Measurements from ENCODE around the gene TOX2.

Gene TOX2, protein sequence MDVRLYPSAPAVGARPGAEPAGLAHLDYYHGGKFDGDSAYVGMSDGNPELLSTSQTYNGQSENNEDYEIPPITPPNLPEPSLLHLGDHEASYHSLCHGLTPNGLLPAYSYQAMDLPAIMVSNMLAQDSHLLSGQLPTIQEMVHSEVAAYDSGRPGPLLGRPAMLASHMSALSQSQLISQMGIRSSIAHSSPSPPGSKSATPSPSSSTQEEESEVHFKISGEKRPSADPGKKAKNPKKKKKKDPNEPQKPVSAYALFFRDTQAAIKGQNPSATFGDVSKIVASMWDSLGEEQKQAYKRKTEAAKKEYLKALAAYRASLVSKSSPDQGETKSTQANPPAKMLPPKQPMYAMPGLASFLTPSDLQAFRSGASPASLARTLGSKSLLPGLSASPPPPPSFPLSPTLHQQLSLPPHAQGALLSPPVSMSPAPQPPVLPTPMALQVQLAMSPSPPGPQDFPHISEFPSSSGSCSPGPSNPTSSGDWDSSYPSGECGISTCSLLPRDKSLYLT

DNA sequence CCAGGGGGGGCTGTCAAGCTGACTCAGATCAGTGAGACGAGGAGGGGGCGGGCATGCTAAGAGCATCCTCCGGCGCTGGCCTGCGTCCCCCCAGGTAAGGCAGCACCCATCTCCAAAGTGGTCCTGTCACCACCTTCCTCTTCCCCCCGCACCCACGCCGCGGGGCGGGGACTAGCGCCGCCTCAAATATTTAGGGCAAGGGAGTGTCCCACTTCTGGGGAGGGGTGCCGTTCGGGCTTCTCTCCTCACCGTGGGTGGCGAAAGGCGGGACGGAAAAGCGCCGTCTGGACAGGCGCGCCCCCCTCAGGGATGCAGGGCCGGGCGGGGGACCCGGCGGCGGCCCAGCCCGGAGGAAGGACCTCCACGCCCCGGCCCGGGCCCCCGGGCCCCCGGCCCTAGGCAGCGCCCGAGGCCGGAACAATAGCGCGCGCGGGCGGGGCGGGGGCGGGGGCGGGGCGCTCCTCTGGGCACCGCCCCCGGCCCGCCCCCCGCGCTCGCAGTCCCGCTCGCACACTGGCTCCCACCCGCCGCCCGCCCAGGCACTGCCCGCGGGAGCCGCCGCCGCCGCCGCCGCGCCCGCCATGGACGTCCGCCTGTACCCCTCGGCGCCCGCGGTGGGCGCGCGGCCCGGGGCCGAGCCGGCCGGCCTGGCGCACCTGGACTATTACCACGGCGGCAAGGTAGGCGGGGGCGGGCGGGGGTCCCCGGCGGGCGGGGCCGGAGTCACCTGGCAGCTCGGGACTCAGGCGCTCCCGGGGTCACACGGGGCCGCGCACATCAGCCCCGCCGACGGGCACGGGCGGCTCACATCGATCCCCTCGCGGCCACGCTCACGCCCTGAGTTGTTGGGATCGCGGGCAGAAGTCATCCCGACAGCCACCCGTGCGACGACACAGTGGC lies at the start of gene TOX2:
Gene TOX2, plus strand, starts transcription at position 542 of the 900 bp plus-strand sequence. Its CDS starts 40 bp downstream, at position 582.
- H3K27ac ChIP-seq, result peak within 1 kb of the TSS; percentile 71; the same call in 1 of the 2 replicates
- TF ChIP-seq, protein P1, sequence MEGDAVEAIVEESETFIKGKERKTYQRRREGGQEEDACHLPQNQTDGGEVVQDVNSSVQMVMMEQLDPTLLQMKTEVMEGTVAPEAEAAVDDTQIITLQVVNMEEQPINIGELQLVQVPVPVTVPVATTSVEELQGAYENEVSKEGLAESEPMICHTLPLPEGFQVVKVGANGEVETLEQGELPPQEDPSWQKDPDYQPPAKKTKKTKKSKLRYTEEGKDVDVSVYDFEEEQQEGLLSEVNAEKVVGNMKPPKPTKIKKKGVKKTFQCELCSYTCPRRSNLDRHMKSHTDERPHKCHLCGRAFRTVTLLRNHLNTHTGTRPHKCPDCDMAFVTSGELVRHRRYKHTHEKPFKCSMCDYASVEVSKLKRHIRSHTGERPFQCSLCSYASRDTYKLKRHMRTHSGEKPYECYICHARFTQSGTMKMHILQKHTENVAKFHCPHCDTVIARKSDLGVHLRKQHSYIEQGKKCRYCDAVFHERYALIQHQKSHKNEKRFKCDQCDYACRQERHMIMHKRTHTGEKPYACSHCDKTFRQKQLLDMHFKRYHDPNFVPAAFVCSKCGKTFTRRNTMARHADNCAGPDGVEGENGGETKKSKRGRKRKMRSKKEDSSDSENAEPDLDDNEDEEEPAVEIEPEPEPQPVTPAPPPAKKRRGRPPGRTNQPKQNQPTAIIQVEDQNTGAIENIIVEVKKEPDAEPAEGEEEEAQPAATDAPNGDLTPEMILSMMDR (conservative IDR thresholded peaks at IDR 0.05), result no peak

DNA sequence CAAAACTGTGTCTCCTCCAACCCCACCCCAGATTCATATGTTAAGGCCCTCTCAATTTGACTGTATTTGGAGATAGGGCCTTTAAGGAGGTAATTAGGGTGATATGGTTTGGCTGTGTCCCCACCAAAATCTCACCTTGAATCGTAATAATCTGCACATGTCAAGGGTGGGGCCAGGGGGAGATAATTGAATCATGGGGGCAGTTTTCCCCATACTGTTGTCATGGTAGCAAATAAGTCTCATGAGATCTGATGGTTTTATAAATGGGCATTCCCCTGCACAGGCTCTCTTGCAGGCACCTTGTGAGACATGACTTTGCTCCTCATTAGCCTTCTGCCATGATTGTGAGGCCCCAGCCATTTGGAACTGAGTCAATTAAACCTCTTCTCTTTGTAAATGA lies 46.6 kb upstream of the TOX2 start:
- TF ChIP-seq, protein P1 (conservative IDR thresholded peaks at IDR 0.05), result no peak
- H3K27ac ChIP-seq, result no peak overlapping the region

DNA sequence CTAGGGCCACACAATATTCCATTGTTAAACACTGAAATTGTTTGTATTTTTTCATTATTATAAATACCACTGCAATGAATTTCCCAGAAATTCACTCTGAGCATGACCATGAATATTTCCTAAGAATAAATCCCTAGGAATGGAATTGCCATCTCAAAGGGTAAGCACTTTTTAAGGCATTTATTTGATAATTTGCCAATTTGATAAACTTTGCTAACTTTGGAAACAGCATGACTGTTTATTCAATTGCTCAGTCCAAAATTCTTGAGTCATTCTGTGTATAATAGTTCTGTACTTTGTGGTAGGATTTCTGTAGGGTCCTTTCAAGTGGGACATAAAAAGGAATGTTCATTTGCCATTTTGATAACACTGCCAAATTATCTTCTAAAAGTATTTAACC lies 44.2 kb upstream of the TOX2 start:
- TF ChIP-seq, protein P1 (conservative IDR thresholded peaks at IDR 0.05), result no peak
- no peak overlapping the region for H3K27ac ChIP-seq

DNA sequence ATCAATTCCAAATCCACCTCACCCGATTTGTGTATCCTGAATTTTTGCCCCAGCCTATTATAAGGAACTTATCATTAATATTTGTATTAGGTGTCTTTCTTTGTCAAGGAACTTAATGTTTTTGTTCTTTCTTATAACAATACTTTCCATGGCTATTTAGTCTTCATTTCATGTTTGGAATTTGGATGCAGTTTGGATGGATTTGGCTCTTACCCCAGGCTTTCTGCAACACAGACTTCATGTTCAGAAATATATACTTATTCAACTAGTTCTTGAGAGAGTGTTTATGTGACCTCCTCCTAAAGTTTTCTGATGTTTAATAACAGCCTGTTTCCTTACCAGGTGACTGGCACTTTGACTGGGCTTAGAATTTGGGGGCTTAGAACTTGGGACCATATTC lies 35.9 kb upstream of the TOX2 start:
- H3K27ac ChIP-seq, result no peak overlapping the region
- TF ChIP-seq, protein P1 (conservative IDR thresholded peaks at IDR 0.05), result no peak

DNA sequence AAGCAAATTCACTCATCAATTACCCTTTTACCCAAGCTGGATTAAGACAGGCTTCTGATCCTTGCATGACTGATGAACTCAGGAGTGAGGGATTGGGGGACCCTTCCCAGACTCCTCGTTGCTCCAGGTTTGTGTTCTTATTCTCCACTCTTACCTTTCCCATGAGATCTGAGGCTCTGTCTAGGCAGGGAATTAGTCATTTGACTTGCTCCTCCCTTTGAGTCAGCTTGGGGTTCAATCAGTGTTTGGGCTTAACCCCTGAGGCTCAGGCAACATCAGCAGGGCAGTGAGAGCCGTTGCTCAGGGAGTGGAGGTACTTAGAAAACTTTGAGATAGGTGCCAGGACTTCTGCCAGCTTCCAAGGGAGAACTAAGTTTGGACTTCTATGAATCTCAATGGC lies 20.7 kb upstream of the TOX2 start:
- no peak overlapping the region for H3K27ac ChIP-seq
- TF ChIP-seq, protein P1 (conservative IDR thresholded peaks at IDR 0.05), result no peak

DNA sequence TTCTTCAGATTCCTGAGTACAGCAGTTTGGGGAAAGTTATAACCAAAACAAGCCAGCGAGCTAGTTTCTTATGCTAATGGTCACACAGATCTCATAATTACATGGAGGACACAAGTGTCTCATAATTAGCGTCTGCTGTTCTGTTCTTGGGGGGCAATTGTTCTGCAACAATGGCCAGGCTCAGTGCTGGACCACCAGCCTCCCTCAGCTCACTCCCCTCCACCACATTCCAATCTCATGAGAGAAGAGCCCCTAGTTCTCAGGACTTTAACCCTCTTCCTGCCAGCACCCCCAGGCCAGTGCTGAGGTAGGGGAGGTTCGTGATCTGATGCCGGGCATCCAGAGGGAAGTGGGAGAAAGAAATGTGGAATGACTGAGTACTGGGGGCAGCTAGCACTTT lies 20.2 kb upstream of the TOX2 start:
- TF ChIP-seq, protein P1 (conservative IDR thresholded peaks at IDR 0.05), result no peak
- no peak overlapping the region for H3K27ac ChIP-seq

DNA sequence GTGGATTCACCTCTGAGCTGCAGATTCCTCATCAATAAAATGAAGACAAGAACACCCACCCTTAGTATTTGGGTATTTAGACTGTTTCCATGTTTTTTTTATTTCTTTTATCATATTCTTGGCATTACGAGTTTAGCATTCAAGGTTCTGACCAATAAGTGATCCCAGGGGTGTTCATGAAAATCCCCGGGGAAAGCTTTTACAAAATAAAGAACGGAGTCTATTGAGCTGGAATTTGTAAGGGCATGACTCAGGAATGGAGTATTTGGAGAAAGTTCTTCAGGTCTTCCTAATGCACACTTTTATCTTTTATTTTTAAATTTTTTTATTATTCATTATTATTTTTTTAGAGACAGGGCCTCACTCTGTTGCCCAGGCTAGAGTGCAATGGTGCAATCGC lies 19.4 kb upstream of the TOX2 start:
- H3K27ac ChIP-seq, result no peak overlapping the region
- TF ChIP-seq, protein P1 (conservative IDR thresholded peaks at IDR 0.05), result no peak

All from VCaP (cell line).